Transverse colon (tissue), 4 donors: ENCODE results near the gene CCDC83. TPM values are rescaled to one million over a fixed set of nuclear protein-coding genes. Genes with fewer than 3 reads are reported as not detected.

Source experiments
- DNase-seq: peaks from one replicate; pipeline ENCODE4 v3.0.0-alpha.2; 2019
- H3K27ac ChIP-seq, 4 donors: fragments of 200-600 bp; sonication (generic); 2 replicates each; pipeline ENCODE4 v1.5.1; 2016 to 2018; ENCODE audit warnings: inconsistent platforms in 4 of 4
- H3K27me3 ChIP-seq: fragments of 200-600 bp; sonication (generic); 2 replicates; pipeline ENCODE4 v1.5.1; 2017; ENCODE audit warnings: inconsistent platforms
- H3K36me3 ChIP-seq, 4 donors: fragments of 200-600 bp; sonication (generic); 2 replicates each; pipeline ENCODE4 v1.5.1; 2017 to 2019; ENCODE audit warnings: inconsistent platforms in 4 of 4
- H3K4me1 ChIP-seq, 4 donors: fragments of 200-600 bp; sonication (generic); 2 replicates each; pipeline ENCODE4 v1.5.1; 2017 to 2020; ENCODE audit warnings: inconsistent platforms in 4 of 4
- H3K4me3 ChIP-seq, 4 donors: fragments of 200-600 bp; sonication (generic); 1 replicate in 1 of 4; 2 replicates in 3 of 4; pipeline versions ENCODE4 v1.5.1 to v1.6.1; 2017 to 2019; ENCODE audit warnings: inconsistent platforms in 4 of 4
- H3K9me3 ChIP-seq, 2 donors: fragments of 200-600 bp; sonication (generic); 2 replicates each; pipeline ENCODE4 v1.5.1; 2017 to 2019; ENCODE audit warnings: inconsistent platforms in 2 of 2
- CTCF ChIP-seq, 5 experiments: fragments of 200-600 bp in 3 of 5; fragments of 450-650 bp in 2 of 5; sonication (generic) in 3 of 5; IDR thresholded peaks; 1 replicate in 2 of 5; 2 replicates in 3 of 5; pipeline ENCODE4 v1.5.1; 2016 to 2017; ENCODE audit warnings: antibody characterized with exemption in 5 of 5, inconsistent platforms in 3 of 5, mild to moderate bottlenecking in 2 of 5, moderate library complexity in 1 of 5
- EP300 ChIP-seq: sonication (generic); formaldehyde crosslinking; IDR thresholded peaks from one replicate; pipeline ENCODE4 v1.6.1; 2017; ENCODE audit warnings: antibody characterized with exemption, low read depth
- POLR2A ChIP-seq: fragments of 450-650 bp; IDR thresholded peaks from one replicate; pipeline ENCODE4 v1.6.1; 2016; ENCODE audit warnings: antibody characterized with exemption, mild to moderate bottlenecking, moderate library complexity
- POLR2AphosphoS5 ChIP-seq, 3 donors: sonication (generic); formaldehyde crosslinking; IDR thresholded peaks; one replicate each; pipeline ENCODE4 v1.6.1; 2016; ENCODE audit warnings: antibody characterized with exemption in 3 of 3
- whole genome bisulfite sequencing, 2 donors: methylation state at CpG; one replicate each; pipeline ENCODE4 v1.1.5; 2018; ENCODE audit warnings: low coverage in 1 of 2; 5-methylcytosine and 5-hydroxymethylcytosine counted together
- in situ Hi-C, 4 donors: fragments of 200-750 bp; cut with MboI; loops; one replicate each; pipeline versions ENCODE4 v1.15.0 to v1.15.1; 2017; ENCODE audit warnings: low sequenced_read_pairs in 3 of 4, low pct_ligation_motif_present in 1 of 4, low pct_unique_long_range_greater_than_20kb in 1 of 4
- intact Hi-C: fragments of 100-400 bp; cut with DNase I; formaldehyde crosslinking; loops from one replicate; pipeline ENCODE4 v1.15.1; 2023; ENCODE audit warnings: low total_unique reads
- total RNA-seq, 4 donors: library from RNA; depleted of rRNA; stranded (reverse); fragments of >200 nt; gene quantifications; one replicate each; pipeline ENCODE4 v1.1.0, GENCODE V29; 2016

CCDC83 gene
- total RNA-seq, 4 donors from 2014 or later: not detected

- H3K27ac ChIP-seq: no peak overlapping the region
- no peaks in the 10 kb centered on the region for H3K4me1 ChIP-seq
- TF ChIP-seq EP300 (no peak), CTCF (IDR thresholded peaks at IDR 0.05) (no peak), POLR2A (no peak), POLR2AphosphoS5 (IDR thresholded peaks at IDR 0.05) (no peak)
- no peaks in the 10 kb centered on the region for H3K36me3 ChIP-seq
- H3K4me3 ChIP-seq: no peak overlapping the region
- no peaks in the 10 kb centered on the region for H3K27me3 ChIP-seq
- intact Hi-C loops: no loop called here
- no peak for DNase-seq
- H3K9me3 ChIP-seq: peaks cover 0 to 3% of the 10 kb centered on the region in 2 donors
- 78 to 90% methylated on average over 9 to 11 of the region's 11 CpGs for WGBS, 2 donors
- in situ Hi-C loops: loop anchor here in 3 of 4 donors (10.0 to 25.0 kb wide), 2 partner anchors 281 to 284 kb away; no protein-coding TSS in a partner anchor
Observed at GRCh38 chr11:85930879-85931366, 75.7 kb downstream of the CCDC83 start.

- WGBS, 2 donors: 75 to 88% methylated on average over 2 to 40 of the region's 47 CpGs
- Histone ChIP-seq H3K4me3 (no peak overlapping the region), H3K4me1 (no peaks in the 10 kb centered on the region), H3K27me3 (no peaks in the 10 kb centered on the region), H3K9me3 (no peaks in the 10 kb centered on the region), H3K27ac (no peak overlapping the region), H3K36me3 (no peaks in the 10 kb centered on the region)
- no peak for DNase-seq
- in situ Hi-C loops: loop anchor here in 3 of 4 donors (10.0 to 25.0 kb wide), 2 partner anchors 278 to 280 kb away; no protein-coding TSS in a partner anchor
- TF ChIP-seq POLR2A: no peak
- no peak for TF ChIP-seq POLR2AphosphoS5 (IDR thresholded peaks at IDR 0.05)
- TF ChIP-seq EP300: no peak
- no peak for TF ChIP-seq CTCF (IDR thresholded peaks at IDR 0.05)
- intact Hi-C loops: no loop called here
Observed at GRCh38 chr11:85934596-85935169, 79.5 kb downstream of the CCDC83 start.

- Histone ChIP-seq H3K4me1 (no peaks in the 10 kb centered on the region), H3K36me3 (no peaks in the 10 kb centered on the region), H3K27me3 (no peaks in the 10 kb centered on the region), H3K27ac (no peak overlapping the region), H3K4me3 (no peak overlapping the region), H3K9me3 (no peaks in the 10 kb centered on the region)
- DNase-seq: no peak
- TF ChIP-seq CTCF (IDR thresholded peaks at IDR 0.05): no peak
- TF ChIP-seq POLR2A: no peak
- intact Hi-C loops: no loop called here
- 87 to 97% methylated on average over 5 to 10 of the region's 10 CpGs for WGBS, 2 donors
- in situ Hi-C loops: loop anchor here in 3 of 4 donors (10.0 to 25.0 kb wide), 2 partner anchors 277 to 279 kb away; no protein-coding TSS in a partner anchor
Observed at GRCh38 chr11:85935751-85936150, 80.6 kb downstream of the CCDC83 start.

GRCh38 chr11:85937835-85938234, 82.7 kb downstream of the CCDC83 start:
- Histone ChIP-seq H3K36me3 (no peaks in the 10 kb centered on the region), H3K9me3 (no peaks in the 10 kb centered on the region), H3K4me3 (no peak overlapping the region), H3K27ac (no peak overlapping the region), H3K27me3 (no peaks in the 10 kb centered on the region), H3K4me1 (no peaks in the 10 kb centered on the region)
- intact Hi-C loops (no loop called here), in situ Hi-C loops (loop anchor here in 3 of 4 donors (10.0 to 25.0 kb wide), 2 partner anchors 274 to 277 kb away; no protein-coding TSS in a partner anchor)
- TF ChIP-seq POLR2A (no peak), POLR2AphosphoS5 (IDR thresholded peaks at IDR 0.05) (no peak), EP300 (no peak), CTCF (IDR thresholded peaks at IDR 0.05) (no peak)
- no peak for DNase-seq
- WGBS, 2 donors: 96% methylated on average over 1 of the region's 1 CpG; no CpG with 5 or more reads in 1 of the 2 donors
